Calu3 (cell line): ENCODE results near the gene RHCE. TPM values are rescaled to one million over a fixed set of nuclear protein-coding genes. Genes with fewer than 3 reads are reported as not detected.
"Not testable (repeated sequence)": the region's sequence is repeated elsewhere in the genome, so short reads cannot be mapped to it uniquely, and the experiment has no call there.

Source experiments
- BruUV-seq: library from RNA; stranded (reverse); fragments of 400-500 nt; replicated peaks from 2 replicates; lab custom pipeline; 2021; lab: Mats Ljungman, UMichigan
- CTCF ChIA-PET: fragments of 300-600 bp; sonication (Branson Sonifier 250); formaldehyde crosslinking; loops from one replicate; lab custom pipeline; 2022; ENCODE audit warnings: antibody characterized with exemption; lab: Charles Lee
- DNase-seq: peaks from one replicate; pipeline ENCODE4 v3.0.0; 2022
- H3K27ac Mint-ChIP-seq: one replicate; pipeline ENCODE4 v1.8.0; 2022; ENCODE audit warnings: mixed read lengths; ENCODE audit not compliant: unreplicated experiment
- H3K27me3 Mint-ChIP-seq: one replicate; pipeline ENCODE4 v1.8.0; 2022; ENCODE audit warnings: mixed read lengths; ENCODE audit not compliant: unreplicated experiment
- H3K36me3 Mint-ChIP-seq: one replicate; pipeline ENCODE4 v1.8.0; 2022; ENCODE audit warnings: mild to moderate bottlenecking, moderate library complexity, mixed read lengths; ENCODE audit not compliant: insufficient read depth, unreplicated experiment
- H3K4me1 Mint-ChIP-seq: one replicate; pipeline ENCODE4 v1.8.0; 2022; ENCODE audit warnings: mild to moderate bottlenecking, low read depth, mixed read lengths; ENCODE audit not compliant: unreplicated experiment
- H3K4me3 Mint-ChIP-seq: one replicate; pipeline ENCODE4 v1.8.0; 2022; ENCODE audit warnings: mild to moderate bottlenecking, low read depth, moderate library complexity, mixed read lengths; ENCODE audit not compliant: unreplicated experiment
- H3K9me3 Mint-ChIP-seq: one replicate; pipeline ENCODE4 v1.8.0; 2022; ENCODE audit warnings: low read depth, mixed read lengths; ENCODE audit not compliant: unreplicated experiment
- intact Hi-C: fragments of 100-400 bp; cut with micrococcal nuclease; formaldehyde crosslinking; loops from one replicate; pipeline ENCODE4 v1.10.0; 2022; ENCODE audit not compliant: unreplicated experiment
- total RNA-seq: library from RNA; stranded (reverse); gene quantifications from 2 replicates; pipeline ENCODE4 v1.2.3, GENCODE V29; 2022
- TF ChIP-seq, protein P1 (sequence below): fragments of 200-600 bp; IDR thresholded peaks from one replicate; pipeline ENCODE4 v1.8.0; 2022; ENCODE audit warnings: antibody characterized with exemption; ENCODE audit not compliant: unreplicated experiment

RHCE gene
- total RNA-seq, 1 experiment from 2014 or later, result not detected

DNA sequence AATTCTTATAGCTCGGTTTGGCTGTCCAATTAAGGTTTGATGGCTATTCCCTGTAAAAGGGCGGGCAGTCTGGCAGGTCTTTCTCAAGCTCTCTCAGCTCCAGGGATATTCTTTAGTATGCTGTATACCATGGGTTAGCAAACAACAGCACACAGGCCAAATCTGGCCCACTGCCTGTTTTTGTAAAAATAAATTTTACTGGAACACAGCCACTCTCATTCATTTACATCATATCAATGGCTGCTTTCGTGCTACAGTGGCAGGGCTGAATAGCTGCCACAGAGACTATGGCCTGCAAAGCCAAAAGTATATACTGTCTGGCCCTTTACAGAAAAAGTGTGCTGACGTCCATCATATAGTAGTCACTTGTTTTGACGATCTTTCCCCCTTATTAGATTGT, 42.1 kb upstream of the RHCE start:
- TF ChIP-seq, protein P1, sequence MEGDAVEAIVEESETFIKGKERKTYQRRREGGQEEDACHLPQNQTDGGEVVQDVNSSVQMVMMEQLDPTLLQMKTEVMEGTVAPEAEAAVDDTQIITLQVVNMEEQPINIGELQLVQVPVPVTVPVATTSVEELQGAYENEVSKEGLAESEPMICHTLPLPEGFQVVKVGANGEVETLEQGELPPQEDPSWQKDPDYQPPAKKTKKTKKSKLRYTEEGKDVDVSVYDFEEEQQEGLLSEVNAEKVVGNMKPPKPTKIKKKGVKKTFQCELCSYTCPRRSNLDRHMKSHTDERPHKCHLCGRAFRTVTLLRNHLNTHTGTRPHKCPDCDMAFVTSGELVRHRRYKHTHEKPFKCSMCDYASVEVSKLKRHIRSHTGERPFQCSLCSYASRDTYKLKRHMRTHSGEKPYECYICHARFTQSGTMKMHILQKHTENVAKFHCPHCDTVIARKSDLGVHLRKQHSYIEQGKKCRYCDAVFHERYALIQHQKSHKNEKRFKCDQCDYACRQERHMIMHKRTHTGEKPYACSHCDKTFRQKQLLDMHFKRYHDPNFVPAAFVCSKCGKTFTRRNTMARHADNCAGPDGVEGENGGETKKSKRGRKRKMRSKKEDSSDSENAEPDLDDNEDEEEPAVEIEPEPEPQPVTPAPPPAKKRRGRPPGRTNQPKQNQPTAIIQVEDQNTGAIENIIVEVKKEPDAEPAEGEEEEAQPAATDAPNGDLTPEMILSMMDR, result no peak
- Mint-ChIP-seq H3K36me3 (no peaks in the 10 kb centered on the region), H3K27me3 (no peaks in the 10 kb centered on the region), H3K27ac (no peak overlapping the region), H3K9me3 (no peaks in the 10 kb centered on the region), H3K4me3 (no peak overlapping the region), H3K4me1 (no peaks in the 10 kb centered on the region)
- DNase-seq, result no peak
- intact Hi-C loops, result no loop called here
- CTCF ChIA-PET, result no interaction called here
- no TSS peak for BruUV-seq

- Mint-ChIP-seq H3K27me3 (no peaks in the 10 kb centered on the region), H3K36me3 (no peaks in the 10 kb centered on the region), H3K4me1 (no peaks in the 10 kb centered on the region), H3K4me3 (no peak overlapping the region), H3K27ac (no peak overlapping the region), H3K9me3 (no peaks in the 10 kb centered on the region)
- TF ChIP-seq, protein P1, result no peak
- no peak for DNase-seq
- CTCF ChIA-PET, result no interaction called here
- intact Hi-C loops, result no loop called here
- no TSS peak for BruUV-seq
Measured at GRCh38 chr1:25461849-25462248, 41.2 kb upstream of the RHCE start.

GRCh38 chr1:25460816-25461215, 40.2 kb upstream of the RHCE start:
- intact Hi-C loops, H3K27me3 Mint-ChIP-seq, BruUV-seq, H3K27ac Mint-ChIP-seq, CTCF ChIA-PET, DNase-seq, H3K4me1 Mint-ChIP-seq, H3K9me3 Mint-ChIP-seq, H3K4me3 Mint-ChIP-seq, H3K36me3 Mint-ChIP-seq: not testable (repeated sequence)

- DNase-seq, result no peak
- intact Hi-C loops, result no loop called here
- H3K27ac Mint-ChIP-seq, result no peak overlapping the region
- H3K36me3 Mint-ChIP-seq, result no peaks in the 10 kb centered on the region
- no TSS peak for BruUV-seq
- TF ChIP-seq, protein P1, result no peak
- CTCF ChIA-PET, result no interaction called here
- H3K4me1 Mint-ChIP-seq, result no peaks in the 10 kb centered on the region
- no peaks in the 10 kb centered on the region for H3K27me3 Mint-ChIP-seq
- H3K9me3 Mint-ChIP-seq, result no peaks in the 10 kb centered on the region
- H3K4me3 Mint-ChIP-seq, result no peak overlapping the region
Measured at GRCh38 chr1:25460020-25460419, 39.4 kb upstream of the RHCE start.

- TF ChIP-seq, protein P1, result no peak
- no peak for DNase-seq
- no TSS peak for BruUV-seq
- H3K4me1 Mint-ChIP-seq, result no peaks in the 10 kb centered on the region
- intact Hi-C loops, result no loop called here
- CTCF ChIA-PET, result no interaction called here
- H3K27me3 Mint-ChIP-seq, result no peaks in the 10 kb centered on the region
- H3K27ac Mint-ChIP-seq, result no peak overlapping the region
- no peaks in the 10 kb centered on the region for H3K36me3 Mint-ChIP-seq
- no peaks in the 10 kb centered on the region for H3K9me3 Mint-ChIP-seq
- H3K4me3 Mint-ChIP-seq, result no peak overlapping the region
Measured at GRCh38 chr1:25458541-25459298, 38.1 kb upstream of the RHCE start.
